ENCODE measurements around the gene PLPPR1. TPM values are rescaled to one million over a fixed set of nuclear protein-coding genes. Genes with fewer than 3 reads are reported as not detected.

PLPPR1 gene
- total and polyA plus RNA-seq, 2 of the 4 experiments (the other 2 are of a cell fraction) = not detected

- H3K56ac ChIP-seq (ENCODE audit: extremely low read depth, insufficient read depth, low read length) = no peak overlapping the region
- H3K36me3 ChIP-seq (ENCODE audit: control insufficient read depth, insufficient read depth, low read length) = no peaks in the 10 kb centered on the region
- H2AFZ ChIP-seq (replicated peaks; ENCODE audit: low read length, poor library complexity) = no peak overlapping the region
- DNase-seq (no peak), ATAC-seq (ENCODE audit: low read depth) (no peak)
- H3K9ac ChIP-seq (ENCODE audit: low read depth, low read length) = no peak overlapping the region
- H3K14ac ChIP-seq (replicated peaks; ENCODE audit: low read depth, low read length) = no peak overlapping the region
- H4K91ac ChIP-seq (ENCODE audit: insufficient read depth, low read depth, low read length) = no peak overlapping the region
- WGBS, 2 experiments (ENCODE audit: extremely low coverage in 2 of 2, insufficient read length in 1 of 2) = 14% methylated on average over 1 of the region's 4 CpGs; no CpG with 5 or more reads in 1 of the 2 experiments
- no peaks in the 10 kb centered on the region for H3K4me1 ChIP-seq (ENCODE audit: control insufficient read depth, insufficient read depth, low read length)
- no peak overlapping the region for H3K4me3 ChIP-seq (ENCODE audit: insufficient read depth, low read depth, low read length)
- no peak overlapping the region for H4K5ac ChIP-seq (ENCODE audit: low read depth, low read length)
- H2BK5ac ChIP-seq (ENCODE audit: low read depth, low read length, poor library complexity, severe bottlenecking) = no peak overlapping the region
- no peak overlapping the region for H2AK5ac ChIP-seq (ENCODE audit: low read depth, low read length)
- intact Hi-C loops (cut with micrococcal nuclease) (no loop called here), dilution Hi-C loops (cut with HindIII; ENCODE audit: low sequenced_read_pairs, unreplicated experiment) (no loop called here), in situ Hi-C loops (cut with MboI; ENCODE audit: low sequenced_read_pairs) (no loop called here)
- H2AK9ac ChIP-seq (replicated peaks; ENCODE audit: low read depth, low read length, poor library complexity) = no peak overlapping the region
- H3K23ac ChIP-seq (ENCODE audit: low read depth, low read length) = no peak overlapping the region
- no peaks in the 10 kb centered on the region for H4K20me1 ChIP-seq (ENCODE audit: insufficient read depth, low read length)
- no peaks in the 10 kb centered on the region for H3K27me3 ChIP-seq (ENCODE audit: control insufficient read depth, insufficient read depth, low read length)
- no TSS peak for BruUV-seq (replicated peaks)
- H3K4ac ChIP-seq (ENCODE audit: low read depth, low read length) = no peak overlapping the region
- TF ChIP-seq, protein P1, sequence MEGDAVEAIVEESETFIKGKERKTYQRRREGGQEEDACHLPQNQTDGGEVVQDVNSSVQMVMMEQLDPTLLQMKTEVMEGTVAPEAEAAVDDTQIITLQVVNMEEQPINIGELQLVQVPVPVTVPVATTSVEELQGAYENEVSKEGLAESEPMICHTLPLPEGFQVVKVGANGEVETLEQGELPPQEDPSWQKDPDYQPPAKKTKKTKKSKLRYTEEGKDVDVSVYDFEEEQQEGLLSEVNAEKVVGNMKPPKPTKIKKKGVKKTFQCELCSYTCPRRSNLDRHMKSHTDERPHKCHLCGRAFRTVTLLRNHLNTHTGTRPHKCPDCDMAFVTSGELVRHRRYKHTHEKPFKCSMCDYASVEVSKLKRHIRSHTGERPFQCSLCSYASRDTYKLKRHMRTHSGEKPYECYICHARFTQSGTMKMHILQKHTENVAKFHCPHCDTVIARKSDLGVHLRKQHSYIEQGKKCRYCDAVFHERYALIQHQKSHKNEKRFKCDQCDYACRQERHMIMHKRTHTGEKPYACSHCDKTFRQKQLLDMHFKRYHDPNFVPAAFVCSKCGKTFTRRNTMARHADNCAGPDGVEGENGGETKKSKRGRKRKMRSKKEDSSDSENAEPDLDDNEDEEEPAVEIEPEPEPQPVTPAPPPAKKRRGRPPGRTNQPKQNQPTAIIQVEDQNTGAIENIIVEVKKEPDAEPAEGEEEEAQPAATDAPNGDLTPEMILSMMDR (conservative IDR thresholded peaks at IDR 0.05; ENCODE audit: low read depth, low read length) = no peak
- TF ChIP-seq, protein P2, sequence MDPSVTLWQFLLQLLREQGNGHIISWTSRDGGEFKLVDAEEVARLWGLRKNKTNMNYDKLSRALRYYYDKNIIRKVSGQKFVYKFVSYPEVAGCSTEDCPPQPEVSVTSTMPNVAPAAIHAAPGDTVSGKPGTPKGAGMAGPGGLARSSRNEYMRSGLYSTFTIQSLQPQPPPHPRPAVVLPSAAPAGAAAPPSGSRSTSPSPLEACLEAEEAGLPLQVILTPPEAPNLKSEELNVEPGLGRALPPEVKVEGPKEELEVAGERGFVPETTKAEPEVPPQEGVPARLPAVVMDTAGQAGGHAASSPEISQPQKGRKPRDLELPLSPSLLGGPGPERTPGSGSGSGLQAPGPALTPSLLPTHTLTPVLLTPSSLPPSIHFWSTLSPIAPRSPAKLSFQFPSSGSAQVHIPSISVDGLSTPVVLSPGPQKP (IDR thresholded peaks at IDR 0.05; ENCODE audit: borderline replicate concordance, low read depth, low read length) = no peak
- TF ChIP-seq NFE2L2 (IDR thresholded peaks at IDR 0.05; ENCODE audit: low read depth, low read length) (no peak), CEBPB (IDR thresholded peaks at IDR 0.05; ENCODE audit: low read depth, low read length) (no peak), CHD1 (IDR thresholded peaks at IDR 0.05; ENCODE audit: low read depth, low read length) (no peak), BHLHE40 (IDR thresholded peaks at IDR 0.05; ENCODE audit: low read depth, low read length) (no peak), RAD21 (IDR thresholded peaks at IDR 0.05; ENCODE audit: low read length) (no peak), RCOR1 (IDR thresholded peaks at IDR 0.05; ENCODE audit: insufficient replicate concordance, low read length) (no peak), MAZ (IDR thresholded peaks at IDR 0.05; ENCODE audit: borderline replicate concordance, low read depth, low read length) (no peak)
- no peak overlapping the region for H3K18ac ChIP-seq (ENCODE audit: low read depth, low read length)
- H2BK20ac ChIP-seq (ENCODE audit: low read depth, low read length) = no peak overlapping the region
- H3K79me1 ChIP-seq (ENCODE audit: low read depth in 1 of 2, low read length in 2 of 2) = no peaks in the 10 kb centered on the region
- H3K4me2 ChIP-seq (ENCODE audit: low read depth, low read length) = no peak overlapping the region
- no peaks in the 10 kb centered on the region for H3K9me3 ChIP-seq (ENCODE audit: control insufficient read depth, insufficient read depth, low read length)
- ChIA-PET POLR2A (ENCODE audit: unreplicated experiment) (no interaction called here), CTCF (interaction anchor here (0.5 kb wide), 1 partner anchor 580 kb away, joined by 3 read pairs; no protein-coding TSS in a partner anchor)
- H3K9me1 ChIP-seq (ENCODE audit: insufficient read depth, low read length) = no peaks in the 10 kb centered on the region
- H2BK15ac ChIP-seq (ENCODE audit: low read depth, low read length) = no peak overlapping the region
- no peak overlapping the region for H4K8ac ChIP-seq (ENCODE audit: low read depth in 2 of 2, low read length in 2 of 2)
- no peak overlapping the region for H2BK120ac ChIP-seq (ENCODE audit: low read depth, low read length)
- no peak overlapping the region for H3K27ac ChIP-seq (ENCODE audit: insufficient read depth, low read length)
Observed at GRCh38 chr9:101047848-101048397, 19.4 kb downstream of the PLPPR1 start.
